GM10248 (cell line): ENCODE measurements around the gene OSBPL10.

ENCODE experiments used
- CTCF ChIA-PET: fragments of 300-600 bp; sonication (Branson Sonifier 250); formaldehyde crosslinking; extraction: SDS; loops from one replicate; lab custom pipeline; 2021; ENCODE audit warnings: antibody characterized with exemption; lab: Yijun Ruan, JAX
- POLR2A ChIA-PET: fragments of 350-650 bp; sonication (Branson Sonifier 250); formaldehyde crosslinking; extraction: SDS; loops from one replicate; lab custom pipeline; 2020; ENCODE audit warnings: antibody characterized with exemption; lab: Yijun Ruan, JAX
- DNase-seq: peaks from one replicate; pipeline ENCODE4 v3.0.0; 2012; ENCODE audit errors: extremely low spot score
- CTCF ChIP-seq: IDR thresholded peaks from 2 replicates; pipeline ENCODE4 v1.5.1; 2012; ENCODE audit warnings: mild to moderate bottlenecking, low read depth; ENCODE audit errors: extremely low read depth, missing control alignments, control extremely low read depth

OSBPL10 gene

GRCh38 chr3:31614162-31614921 is 366.7 kb downstream of the OSBPL10 start:
- CTCF ChIA-PET = interaction anchor here (1.2 to 1.9 kb wide), 2 partner anchors 31 to 64 kb away, joined by 3 to 7 read pairs; no protein-coding TSS in a partner anchor
- no peak for TF ChIP-seq CTCF
- POLR2A ChIA-PET = no interaction called here
- DNase-seq = no peak

- POLR2A ChIA-PET = no interaction called here
- CTCF ChIA-PET = interaction anchor here (1.2 to 1.9 kb wide), 2 partner anchors 32 to 63 kb away, joined by 3 to 7 read pairs; no protein-coding TSS in a partner anchor
Observed at GRCh38 chr3:31613654-31614053, 367.4 kb downstream of the OSBPL10 start.

GRCh38 chr3:31613177-31613576 is 367.9 kb downstream of the OSBPL10 start:
- DNase-seq = no peak
- ChIA-PET CTCF (interaction anchor here (1.2 to 1.9 kb wide), 2 partner anchors 32 to 63 kb away, joined by 3 to 7 read pairs; no protein-coding TSS in a partner anchor), POLR2A (no interaction called here)
- no peak for TF ChIP-seq CTCF

More at GRCh38 chr3:31613654-31614053, 367.4 kb downstream of the OSBPL10 start:
- TF ChIP-seq CTCF = no peak
- DNase-seq = no peak
